ENCODE measurements around the gene RNF10.
"Not testable (repeated sequence)": the region's sequence is repeated elsewhere in the genome, so short reads cannot be mapped to it uniquely, and the experiment has no call there.

The RNF10 gene

GRCh38 chr12:120534203-120534702 lies at the start of gene RNF10:
TSS of gene RNF10 (plus strand) at chr12:120534356. CDS start at chr12:120534812, 456 bp downstream.
- peak; percentile 93 for DNase-seq (ENCODE audit: low spot score)

GRCh38 chr12:120485961-120486881 lies 47.9 kb upstream of the RNF10 start:
- DNase-seq (ENCODE audit: low spot score): no peak

GRCh38 chr12:120487552-120487951 lies 46.6 kb upstream of the RNF10 start:
- DNase-seq (ENCODE audit: low spot score): not testable (repeated sequence)

GRCh38 chr12:120488057-120488640 lies 46.0 kb upstream of the RNF10 start:
- no peak for DNase-seq (ENCODE audit: low spot score)

- no peak for DNase-seq (ENCODE audit: low spot score)
These were observed 45.1 kb upstream of the RNF10 start for GRCh38 chr12:120489018-120489417.

- DNase-seq (ENCODE audit: low spot score): no peak
These were observed 43.8 kb upstream of the RNF10 start for GRCh38 chr12:120490325-120490724.

GRCh38 chr12:120490833-120491512 lies 43.2 kb upstream of the RNF10 start:
- no peak for DNase-seq (ENCODE audit: low spot score)

GRCh38 chr12:120495186-120495730 lies 38.9 kb upstream of the RNF10 start:
- DNase-seq (ENCODE audit: low spot score): no peak

- peak; percentile 99 for DNase-seq (ENCODE audit: low spot score)
These were observed 38.3 kb upstream of the RNF10 start, which contains the start of gene DYNLL1 for GRCh38 chr12:120495731-120496412. TSS of gene DYNLL1 (plus strand) at chr12:120496113. CDS start at chr12:120496422, 309 bp downstream.

- peak; percentile 87 for DNase-seq (ENCODE audit: low spot score)
These were observed 37.5 kb upstream of the RNF10 start for GRCh38 chr12:120496413-120497340.

- peak; percentile 50 for DNase-seq (ENCODE audit: low spot score)
These were observed 36.5 kb upstream of the RNF10 start for GRCh38 chr12:120497524-120498150.

GRCh38 chr12:120498870-120499515 lies 35.2 kb upstream of the RNF10 start:
- DNase-seq (ENCODE audit: low spot score): no peak

- no peak for DNase-seq (ENCODE audit: low spot score)
These were observed 33.6 kb upstream of the RNF10 start for GRCh38 chr12:120500581-120500980.

GRCh38 chr12:120504587-120504986 lies 29.6 kb upstream of the RNF10 start:
- DNase-seq (ENCODE audit: low spot score): no peak

GRCh38 chr12:120508537-120508936 lies 25.6 kb upstream of the RNF10 start:
- no peak for DNase-seq (ENCODE audit: low spot score)

GRCh38 chr12:120514002-120514401 lies 20.2 kb upstream of the RNF10 start:
- no peak for DNase-seq (ENCODE audit: low spot score)

GRCh38 chr12:120515496-120515895 lies 18.7 kb upstream of the RNF10 start:
- no peak for DNase-seq (ENCODE audit: low spot score)

GRCh38 chr12:120519324-120519723 lies 14.8 kb upstream of the RNF10 start:
- DNase-seq (ENCODE audit: low spot score): not testable (repeated sequence)

- DNase-seq (ENCODE audit: low spot score): no peak
These were observed 11.6 kb upstream of the RNF10 start for GRCh38 chr12:120522568-120522967.
